Astrocyte (in vitro differentiated cells and primary cell): ENCODE results near the gene ALG14. TPM values are rescaled to one million over a fixed set of nuclear protein-coding genes. Genes with fewer than 3 reads are reported as not detected.

Source experiments
- DNase-seq: peaks from one replicate; pipeline ENCODE4 v3.0.0-alpha.2; 2010; ENCODE audit warnings: low read depth
- FAIRE-seq: peaks from 2 replicates; lab custom pipeline; 2011; peaks lifted over from hg19 to GRCh38; lab: Jason Lieb, UNC
- H2AFZ ChIP-seq: 2 replicates; pipeline ENCODE4 v1.6.0; 2012; ENCODE audit warnings: low read depth, low read length, inconsistent platforms
- H3K27ac ChIP-seq: 2 replicates; pipeline ENCODE4 v1.5.1; 2011; ENCODE audit warnings: low read depth, low read length, inconsistent platforms
- H3K27me3 ChIP-seq: 2 replicates; pipeline ENCODE4 v1.6.0; 2011; ENCODE audit warnings: low read length, inconsistent platforms; ENCODE audit not compliant: insufficient read depth
- H3K36me3 ChIP-seq: 2 replicates; pipeline ENCODE4 v1.5.1; 2011; ENCODE audit warnings: low read length, inconsistent platforms; ENCODE audit not compliant: insufficient read depth
- H3K4me1 ChIP-seq: 2 replicates; pipeline ENCODE4 v1.5.1; 2011; ENCODE audit warnings: low read length, inconsistent platforms; ENCODE audit not compliant: insufficient read depth
- H3K4me2 ChIP-seq: 2 replicates; pipeline ENCODE4 v1.6.0; 2012; ENCODE audit warnings: low read length, inconsistent platforms
- H3K4me3 ChIP-seq: 2 replicates; pipeline ENCODE4 v1.5.1; 2011; ENCODE audit warnings: low read depth, mild to moderate bottlenecking, low read length, inconsistent platforms; ENCODE audit not compliant: insufficient read depth
- H3K79me2 ChIP-seq: 2 replicates; pipeline ENCODE4 v1.6.0; 2012; ENCODE audit warnings: mild to moderate bottlenecking, low read length, inconsistent platforms; ENCODE audit not compliant: insufficient read depth
- H3K9ac ChIP-seq: 2 replicates; pipeline ENCODE4 v1.6.0; 2012; ENCODE audit warnings: mild to moderate bottlenecking, low read length, inconsistent platforms
- H3K9me3 ChIP-seq: 2 replicates; pipeline ENCODE4 v1.5.1; 2012; ENCODE audit warnings: low read depth, mild to moderate bottlenecking, low read length, inconsistent platforms; ENCODE audit not compliant: insufficient read depth
- H4K20me1 ChIP-seq: 2 replicates; pipeline ENCODE4 v1.6.0; 2012; ENCODE audit warnings: low read length, inconsistent platforms; ENCODE audit not compliant: insufficient read depth
- H3K27ac Mint-ChIP-seq: one replicate; pipeline ENCODE4 v1.8.0; 2021; ENCODE audit warnings: mild to moderate bottlenecking, mixed read lengths; ENCODE audit not compliant: unreplicated experiment
- H3K27me3 Mint-ChIP-seq: one replicate; pipeline ENCODE4 v1.8.0; 2021; ENCODE audit warnings: low read depth, mixed read lengths; ENCODE audit not compliant: unreplicated experiment
- H3K36me3 Mint-ChIP-seq: one replicate; pipeline ENCODE4 v1.8.0; 2021; ENCODE audit warnings: low read depth, mixed read lengths; ENCODE audit not compliant: unreplicated experiment
- H3K4me1 Mint-ChIP-seq: one replicate; pipeline ENCODE4 v1.8.0; 2021; ENCODE audit warnings: low read depth, mixed read lengths; ENCODE audit not compliant: unreplicated experiment
- H3K4me3 Mint-ChIP-seq: one replicate; pipeline ENCODE4 v1.8.0; 2021; ENCODE audit warnings: mild to moderate bottlenecking, moderate library complexity, mixed read lengths; ENCODE audit not compliant: unreplicated experiment
- H3K9me3 Mint-ChIP-seq: one replicate; pipeline ENCODE4 v1.8.0; 2021; ENCODE audit warnings: mild to moderate bottlenecking, mixed read lengths; ENCODE audit not compliant: unreplicated experiment
- EZH2 ChIP-seq: IDR thresholded peaks from 2 replicates; pipeline ENCODE4 v1.6.1; 2012; ENCODE audit warnings: mild to moderate bottlenecking, low read length, inconsistent platforms; ENCODE audit not compliant: insufficient read depth
- total RNA-seq: library from RNA; stranded (reverse); gene quantifications from 2 replicates; pipeline ENCODE4 v1.2.1, GENCODE V29; 2021
- TF ChIP-seq, protein P1 (sequence below): IDR thresholded peaks from 2 replicates; pipeline ENCODE4 v1.5.1; 2011; ENCODE audit warnings: low read depth, mild to moderate bottlenecking, inconsistent platforms, low read length, moderate library complexity; ENCODE audit not compliant: insufficient read depth

Gene ALG14
- total RNA-seq, 1 donor from 2014 or later, result 6.9 TPM

DNA sequence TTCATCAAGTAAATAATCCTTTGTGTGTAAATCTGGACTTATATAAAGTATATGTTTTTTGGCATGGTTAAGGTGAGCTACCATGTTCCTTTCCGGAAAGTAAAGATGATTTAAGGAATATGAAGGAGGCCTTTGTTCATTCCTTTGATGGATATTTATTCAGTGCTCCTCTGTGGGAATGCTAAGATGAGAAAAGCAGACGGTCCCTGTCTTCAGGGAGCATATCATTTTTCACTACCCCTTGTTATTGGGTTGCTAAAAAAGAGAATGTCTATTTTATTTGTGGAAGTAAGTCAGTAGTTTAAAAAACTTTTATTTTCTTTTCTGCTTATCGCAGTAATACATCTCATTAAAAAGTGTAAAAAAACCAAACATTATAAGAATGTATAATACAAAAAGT lies 110.8 kb downstream of the ALG14 start:
- H3K4me1 ChIP-seq, result peaks cover 3% of the 10 kb centered on the region
- H3K27ac Mint-ChIP-seq, result no peak overlapping the region
- no peaks in the 10 kb centered on the region for H3K27me3 ChIP-seq
- no peaks in the 10 kb centered on the region for H3K79me2 ChIP-seq
- DNase-seq, result no peak
- no peak overlapping the region for H3K27ac ChIP-seq
- no peak overlapping the region for H3K4me2 ChIP-seq
- no peak overlapping the region for H3K4me3 ChIP-seq
- H3K9ac ChIP-seq, result no peak overlapping the region
- no peaks in the 10 kb centered on the region for H3K36me3 ChIP-seq
- no peaks in the 10 kb centered on the region for H3K36me3 Mint-ChIP-seq
- no peaks in the 10 kb centered on the region for H3K27me3 Mint-ChIP-seq
- H3K9me3 Mint-ChIP-seq, result no peaks in the 10 kb centered on the region
- no peak overlapping the region for H2AFZ ChIP-seq
- H3K9me3 ChIP-seq, result no peaks in the 10 kb centered on the region
- no peak for TF ChIP-seq EZH2
- TF ChIP-seq, protein P1, sequence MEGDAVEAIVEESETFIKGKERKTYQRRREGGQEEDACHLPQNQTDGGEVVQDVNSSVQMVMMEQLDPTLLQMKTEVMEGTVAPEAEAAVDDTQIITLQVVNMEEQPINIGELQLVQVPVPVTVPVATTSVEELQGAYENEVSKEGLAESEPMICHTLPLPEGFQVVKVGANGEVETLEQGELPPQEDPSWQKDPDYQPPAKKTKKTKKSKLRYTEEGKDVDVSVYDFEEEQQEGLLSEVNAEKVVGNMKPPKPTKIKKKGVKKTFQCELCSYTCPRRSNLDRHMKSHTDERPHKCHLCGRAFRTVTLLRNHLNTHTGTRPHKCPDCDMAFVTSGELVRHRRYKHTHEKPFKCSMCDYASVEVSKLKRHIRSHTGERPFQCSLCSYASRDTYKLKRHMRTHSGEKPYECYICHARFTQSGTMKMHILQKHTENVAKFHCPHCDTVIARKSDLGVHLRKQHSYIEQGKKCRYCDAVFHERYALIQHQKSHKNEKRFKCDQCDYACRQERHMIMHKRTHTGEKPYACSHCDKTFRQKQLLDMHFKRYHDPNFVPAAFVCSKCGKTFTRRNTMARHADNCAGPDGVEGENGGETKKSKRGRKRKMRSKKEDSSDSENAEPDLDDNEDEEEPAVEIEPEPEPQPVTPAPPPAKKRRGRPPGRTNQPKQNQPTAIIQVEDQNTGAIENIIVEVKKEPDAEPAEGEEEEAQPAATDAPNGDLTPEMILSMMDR, result no peak
- H3K4me1 Mint-ChIP-seq, result no peaks in the 10 kb centered on the region
- H3K4me3 Mint-ChIP-seq, result no peak overlapping the region
- no peaks in the 10 kb centered on the region for H4K20me1 ChIP-seq
- no peak for FAIRE-seq

DNA sequence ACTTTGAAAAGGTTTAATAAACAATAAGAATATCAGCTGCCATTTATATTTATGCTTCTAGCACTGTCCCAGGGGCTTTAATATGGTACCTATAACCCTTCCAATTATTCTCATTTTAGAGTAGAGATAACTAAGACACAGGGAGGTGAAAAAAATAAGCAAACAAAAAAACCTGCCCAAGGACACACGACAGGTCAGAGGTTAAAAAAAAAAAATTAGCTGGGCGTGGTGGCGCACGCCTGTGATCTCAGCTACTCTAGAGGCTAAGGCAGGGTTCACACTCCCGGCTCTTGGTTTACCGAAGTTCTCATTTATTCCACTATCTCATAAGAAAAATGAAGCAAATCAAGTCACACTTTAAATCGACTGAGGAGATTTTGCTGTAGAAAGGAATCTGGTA lies 111.2 kb downstream of the ALG14 start:
- no peak for DNase-seq
- Mint-ChIP-seq H3K27ac (no peak overlapping the region), H3K4me3 (no peak overlapping the region), H3K9me3 (no peaks in the 10 kb centered on the region), H3K27me3 (no peaks in the 10 kb centered on the region), H3K36me3 (no peaks in the 10 kb centered on the region), H3K4me1 (no peaks in the 10 kb centered on the region)
- H3K36me3 ChIP-seq, result no peaks in the 10 kb centered on the region
- no peak overlapping the region for H3K27ac ChIP-seq
- FAIRE-seq, result no peak
- H3K4me3 ChIP-seq, result no peak overlapping the region
- H3K9me3 ChIP-seq, result no peaks in the 10 kb centered on the region
- H3K27me3 ChIP-seq, result no peaks in the 10 kb centered on the region
- H4K20me1 ChIP-seq, result no peaks in the 10 kb centered on the region
- H2AFZ ChIP-seq, result no peak overlapping the region
- TF ChIP-seq, protein P1, result no peak
- no peak for TF ChIP-seq EZH2
- H3K4me2 ChIP-seq, result no peak overlapping the region
- H3K4me1 ChIP-seq, result peaks cover 3% of the 10 kb centered on the region
- H3K79me2 ChIP-seq, result no peaks in the 10 kb centered on the region
- no peak overlapping the region for H3K9ac ChIP-seq

DNA sequence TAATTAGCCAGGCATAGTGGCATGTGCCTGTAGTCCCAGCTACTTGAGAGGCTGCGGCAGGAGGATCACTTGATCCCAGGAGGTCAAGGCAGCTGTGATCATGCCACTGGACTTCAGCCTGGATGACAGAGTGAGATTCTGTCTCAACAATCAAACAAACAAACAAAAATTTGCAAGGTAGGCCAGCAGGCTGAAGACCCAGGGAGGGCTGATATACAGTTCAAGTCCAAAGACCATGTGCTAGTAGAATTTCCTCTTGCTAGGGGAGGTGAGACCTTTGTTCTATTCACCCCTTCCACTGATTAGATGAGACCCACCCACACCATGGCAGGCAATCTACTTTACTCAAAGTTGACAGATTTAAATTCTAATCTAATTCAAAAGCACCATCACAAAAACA lies 114.7 kb downstream of the ALG14 start:
- H3K4me1 Mint-ChIP-seq, result peaks cover 12% of the 10 kb centered on the region
- TF ChIP-seq EZH2, result no peak
- TF ChIP-seq, protein P1, result no peak
- FAIRE-seq (no peak), DNase-seq (no peak)
- no peaks in the 10 kb centered on the region for H3K9me3 Mint-ChIP-seq
- Histone ChIP-seq H3K4me3 (no peak overlapping the region), H4K20me1 (no peaks in the 10 kb centered on the region), H3K9ac (no peak overlapping the region), H3K36me3 (no peaks in the 10 kb centered on the region), H3K4me2 (no peak overlapping the region), H3K79me2 (no peaks in the 10 kb centered on the region), H2AFZ (no peak overlapping the region), H3K4me1 (peaks cover 3% of the 10 kb centered on the region), H3K9me3 (no peaks in the 10 kb centered on the region), H3K27me3 (no peaks in the 10 kb centered on the region), H3K27ac (no peak overlapping the region)
- H3K36me3 Mint-ChIP-seq, result no peaks in the 10 kb centered on the region
- no peak overlapping the region for H3K4me3 Mint-ChIP-seq
- H3K27me3 Mint-ChIP-seq, result no peaks in the 10 kb centered on the region
- H3K27ac Mint-ChIP-seq, result no peak overlapping the region
